NCI-H524 treated with DMSO at 0.1 percent for 48 hours (cell line): ENCODE results near the gene RAPGEF6.

Source experiments
- DNase-seq: peaks from one replicate; lab custom pipeline; 2025; lab: John Stamatoyannopoulos, UW

Gene RAPGEF6

GRCh38 chr5:131541071-131541470 lies 94.0 kb downstream of the RAPGEF6 start:
- no peak for DNase-seq

DNA sequence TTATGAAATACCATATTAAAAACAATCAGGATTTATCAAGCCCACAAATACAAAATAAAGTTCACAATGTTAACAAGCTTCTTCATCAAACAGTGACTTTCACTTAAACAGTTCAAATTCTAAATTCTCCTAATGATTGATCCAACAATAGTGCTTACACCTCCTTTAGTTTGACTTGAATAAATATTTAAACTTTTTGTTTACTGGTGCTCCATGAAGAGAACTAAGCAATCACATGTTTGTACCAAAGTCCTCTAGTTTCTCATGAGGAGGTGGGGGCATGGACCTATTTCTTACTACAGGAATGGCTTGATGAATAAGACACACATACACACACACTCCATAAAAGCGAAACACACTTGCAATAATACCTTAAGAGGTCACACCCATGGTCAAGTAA lies 95.8 kb downstream of the RAPGEF6 start:
- no peak for DNase-seq

DNA sequence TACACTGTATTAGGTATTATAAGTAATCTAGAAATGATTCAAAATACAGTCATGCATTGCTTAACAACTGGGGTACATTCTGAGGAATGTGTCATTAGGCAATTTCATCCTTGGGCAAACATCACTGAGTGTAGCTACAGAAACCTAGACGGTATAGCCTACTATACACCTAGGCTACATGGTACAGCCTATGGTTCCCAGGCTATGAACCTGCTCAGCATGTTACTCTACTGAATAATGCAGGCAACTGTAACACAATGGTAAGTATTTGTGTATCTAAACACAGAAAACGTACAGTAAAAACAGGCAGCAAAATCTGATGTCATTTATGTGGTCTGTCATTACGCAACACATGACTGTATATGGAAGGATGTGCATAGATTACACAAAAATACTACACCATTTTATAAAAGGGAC lies 96.8 kb downstream of the RAPGEF6 start:
- no peak for DNase-seq

DNA sequence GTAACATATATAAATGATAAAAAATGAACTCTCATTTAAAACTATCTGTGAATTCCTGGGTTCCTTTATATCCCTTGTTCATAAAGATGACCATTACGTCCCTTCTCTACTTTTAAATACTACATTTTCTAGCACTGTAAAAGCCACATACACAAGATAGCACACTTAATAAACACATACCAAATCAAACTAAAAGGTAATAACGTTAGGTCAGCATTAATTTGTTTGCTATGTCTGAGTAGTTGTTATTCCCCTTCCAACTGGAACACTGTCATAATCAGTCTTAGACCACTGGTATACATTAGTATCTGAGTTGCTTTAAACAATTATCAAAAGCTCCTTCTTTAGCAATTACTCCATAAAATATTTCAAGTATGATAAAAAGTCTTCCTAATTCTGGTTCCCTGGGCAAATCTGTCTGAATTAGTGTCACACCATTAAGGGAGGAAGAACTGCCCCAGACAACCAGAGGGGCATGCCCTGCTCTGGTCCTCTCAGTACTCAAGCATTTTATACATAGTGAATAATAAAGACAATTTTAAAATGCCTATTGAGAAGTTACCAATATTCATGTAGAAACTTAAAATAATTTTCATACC lies 98.1 kb downstream of the RAPGEF6 start:
- DNase-seq, result no peak

DNA sequence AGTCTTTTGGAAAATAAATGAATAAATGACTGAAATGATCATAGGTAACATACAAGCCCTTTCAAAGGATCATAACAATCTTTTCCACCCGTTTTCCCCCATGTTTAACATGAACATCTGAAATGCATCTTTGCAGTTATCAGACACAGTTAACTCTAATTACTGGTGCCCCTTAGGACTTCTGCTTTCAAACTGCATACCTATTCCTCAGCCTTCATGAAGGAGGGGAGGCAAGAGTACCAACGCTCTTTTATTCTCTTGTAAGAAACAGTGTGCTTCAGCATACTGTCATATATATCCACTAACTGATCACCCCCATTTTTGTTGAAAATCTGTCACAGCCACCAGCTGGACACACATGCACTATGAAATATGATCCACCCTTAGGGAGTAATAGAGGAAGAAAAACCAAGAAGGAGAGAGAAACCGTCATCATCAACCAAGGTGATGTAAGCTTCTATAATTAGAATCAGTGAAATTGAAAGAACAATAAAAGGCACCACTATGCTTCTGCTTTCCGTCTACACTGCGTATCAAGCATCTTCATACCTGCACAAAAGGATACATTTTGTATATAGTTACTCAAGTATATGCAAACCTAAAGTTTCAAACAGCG lies 98.7 kb downstream of the RAPGEF6 start:
- DNase-seq, result peak; percentile 65

DNA sequence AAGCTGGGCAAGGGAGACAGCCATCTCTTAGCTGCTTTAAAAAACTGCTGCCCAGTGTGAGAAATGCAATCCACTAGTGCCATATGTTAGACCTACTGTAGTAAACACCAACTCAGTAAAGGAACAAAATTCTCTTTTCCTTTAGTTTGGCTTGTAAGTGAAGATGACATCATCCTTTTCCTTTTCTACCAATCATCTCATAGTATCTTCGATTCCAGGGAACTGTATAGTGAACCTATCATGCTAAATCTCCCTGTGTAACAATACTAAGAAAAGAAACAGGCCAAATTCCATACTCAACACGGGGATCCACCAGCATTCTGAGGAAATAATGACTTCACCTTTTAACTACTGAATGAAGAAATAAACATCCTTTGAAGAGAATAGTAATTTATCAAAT lies 100.1 kb downstream of the RAPGEF6 start:
- DNase-seq, result peak; percentile 29

- no peak for DNase-seq
Observed at GRCh38 chr5:131533836-131534235, 101.2 kb downstream of the RAPGEF6 start.

- DNase-seq, result no peak
Observed at GRCh38 chr5:131532031-131532640, 102.9 kb downstream of the RAPGEF6 start.

GRCh38 chr5:131530706-131531331 lies 104.2 kb downstream of the RAPGEF6 start:
- DNase-seq, result no peak

- no peak for DNase-seq
Observed at GRCh38 chr5:131528682-131529081, 106.3 kb downstream of the RAPGEF6 start.

GRCh38 chr5:131525805-131526204 lies 109.2 kb downstream of the RAPGEF6 start:
- DNase-seq, result no peak

GRCh38 chr5:131524431-131524830 lies 110.6 kb downstream of the RAPGEF6 start:
- DNase-seq, result no peak

GRCh38 chr5:131523500-131524185 lies 111.4 kb downstream of the RAPGEF6 start:
- DNase-seq, result no peak

DNA sequence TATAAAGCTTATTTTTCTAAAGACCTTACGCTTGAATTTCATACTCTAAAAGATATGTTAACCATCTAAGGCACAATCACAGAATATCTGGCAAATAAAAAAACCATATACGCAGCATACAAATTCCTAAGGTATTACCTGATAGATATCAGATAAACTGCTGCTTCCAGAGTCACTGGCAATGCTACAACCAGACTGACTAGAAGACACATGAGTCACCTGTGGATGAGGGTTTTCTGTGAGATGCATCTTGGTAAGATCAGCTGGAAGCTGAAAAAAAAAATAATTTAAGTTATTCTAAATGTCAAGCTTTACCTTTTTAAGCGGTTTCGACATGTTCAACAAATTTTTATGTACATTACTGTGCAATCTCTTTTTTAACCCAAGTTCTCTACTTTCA lies 113.8 kb downstream of the RAPGEF6 start:
- DNase-seq, result no peak

DNA sequence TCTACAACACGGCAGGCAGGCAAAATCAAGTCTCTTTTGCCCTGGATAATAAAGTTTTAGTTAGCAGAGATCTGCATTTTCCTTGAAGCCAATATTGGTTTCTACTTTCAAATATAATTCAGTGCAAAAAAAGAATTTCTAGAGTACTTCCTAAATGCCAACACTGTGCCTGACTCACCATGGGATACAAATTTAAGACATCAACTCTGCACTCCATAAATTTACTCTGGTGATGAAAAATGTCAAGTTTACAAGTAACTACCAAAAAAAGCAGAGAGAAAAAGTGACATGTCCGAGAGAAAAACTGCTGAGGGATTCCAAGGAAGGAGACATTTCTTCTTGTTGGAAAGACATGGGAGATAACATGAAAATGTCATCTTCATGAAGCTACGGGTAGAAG lies 119.7 kb downstream of the RAPGEF6 start:
- no peak for DNase-seq

- no peak for DNase-seq
Observed at GRCh38 chr5:131514316-131515283, 120.4 kb downstream of the RAPGEF6 start.

GRCh38 chr5:131513780-131514179 lies 121.2 kb downstream of the RAPGEF6 start:
- DNase-seq, result no peak

DNA sequence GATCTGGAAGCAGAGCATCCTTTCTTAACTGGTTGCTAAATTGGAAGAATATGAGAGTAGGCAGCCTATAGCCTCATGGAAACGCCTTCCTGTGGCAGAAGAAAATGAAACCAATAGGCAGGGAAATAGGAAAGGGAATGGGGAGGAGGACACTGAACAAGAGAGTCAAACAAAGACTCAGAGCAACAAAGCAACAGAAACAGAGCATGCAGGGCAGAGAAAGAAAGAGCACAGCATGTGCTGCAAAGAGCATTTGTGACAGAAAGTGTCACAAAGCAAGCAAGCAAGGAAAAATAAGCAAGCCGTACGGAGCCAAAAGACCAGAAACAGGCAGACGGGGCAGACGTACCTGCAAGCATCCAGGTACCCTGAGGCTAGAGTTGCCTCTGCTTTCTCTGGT lies 123.1 kb downstream of the RAPGEF6 start:
- DNase-seq, result no peak

- DNase-seq, result no peak
Observed at GRCh38 chr5:131509801-131510200, 125.2 kb downstream of the RAPGEF6 start.

DNA sequence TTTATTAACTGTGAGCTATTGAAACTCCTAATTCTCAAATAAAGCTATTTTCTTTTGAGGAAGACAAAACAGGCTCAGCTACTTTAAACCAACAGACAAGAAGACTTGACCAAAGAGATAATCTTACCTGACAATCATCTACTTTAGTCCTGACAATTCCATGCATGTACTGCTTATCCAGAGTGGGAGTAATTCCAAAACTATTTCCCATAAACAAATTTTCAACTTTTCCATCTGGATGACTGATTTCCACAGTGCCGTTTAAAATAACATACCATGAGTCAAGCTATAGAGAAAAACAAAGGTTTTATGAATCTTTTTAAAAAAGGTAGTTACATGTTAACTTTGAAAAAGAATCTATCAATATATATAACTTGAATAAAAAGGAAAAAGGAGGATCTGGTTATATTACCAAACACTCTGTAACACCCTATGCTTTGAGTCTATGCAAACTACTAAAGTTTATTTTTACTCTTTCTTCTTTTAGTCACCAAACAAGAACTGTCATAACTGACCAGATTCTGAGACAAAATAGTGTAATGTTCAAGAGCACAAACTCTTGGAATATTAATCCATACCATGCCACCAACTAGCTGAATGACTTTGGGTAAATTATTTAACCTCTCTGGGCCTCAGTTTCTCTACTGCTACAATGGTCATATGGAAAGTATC lies 129.7 kb downstream of the RAPGEF6 start:
- DNase-seq, result no peak

GRCh38 chr5:131496400-131496713 lies 138.7 kb downstream of the RAPGEF6 start:
- no peak for DNase-seq
